Fibroblast of skin of left biceps (primary cell): ENCODE data around the gene CCDC170.

ENCODE experiments used
- DNase-seq, 2 experiments: peaks; one replicate each; pipeline ENCODE4 v3.0.0-alpha.2; 2013; ENCODE audit warnings: low read depth in 2 of 2

The CCDC170 gene

GRCh38 chr6:151655099-151655498 is 161.3 kb downstream of the CCDC170 start:
- DNase-seq = no peak

GRCh38 chr6:151656392-151656791 is 162.6 kb downstream of the CCDC170 start:
- DNase-seq = no peak

GRCh38 chr6:151658091-151658490 is 164.3 kb downstream of the CCDC170 start:
- no peak for DNase-seq

GRCh38 chr6:151659212-151659611 is 165.4 kb downstream of the CCDC170 start:
- DNase-seq = no peak

GRCh38 chr6:151661509-151661908 is 167.7 kb downstream of the CCDC170 start:
- DNase-seq = no peak

- no peak for DNase-seq
These were observed 168.1 kb downstream of the CCDC170 start for GRCh38 chr6:151661928-151662327.

- DNase-seq = no peak
These were observed 169.7 kb downstream of the CCDC170 start for GRCh38 chr6:151663559-151663958.

GRCh38 chr6:151664390-151664789 is 170.6 kb downstream of the CCDC170 start:
- DNase-seq = no peak

- no peak for DNase-seq
These were observed 171.5 kb downstream of the CCDC170 start for GRCh38 chr6:151665329-151665728.

- DNase-seq = no peak
These were observed 172.7 kb downstream of the CCDC170 start for GRCh38 chr6:151666526-151666925.

- DNase-seq = no peak
These were observed 175.4 kb downstream of the CCDC170 start for GRCh38 chr6:151669208-151669560.

- no peak for DNase-seq
These were observed 176.3 kb downstream of the CCDC170 start for GRCh38 chr6:151670116-151670515.
